ENCODE measurements around the gene ZNF205. TPM values are rescaled to one million over a fixed set of nuclear protein-coding genes. Genes with fewer than 3 reads are reported as not detected.
"Not testable (repeated sequence)": the region's sequence is repeated elsewhere in the genome, so short reads cannot be mapped to it uniquely, and the experiment has no call there.

Gene ZNF205
- total RNA-seq, result under 1 TPM; 0.35 to 0.36 TPM

GRCh38 chr16:3112058-3112880 is at the start of gene ZNF205:
Gene ZNF205, plus strand, starts transcription at chr16:3112586. Its CDS starts 845 bp downstream, at chr16:3113431.
- H3K27ac Mint-ChIP-seq, result no peak within 1 kb of the TSS
- H3K36me3 Mint-ChIP-seq, result no peaks in the 10 kb centered on the region
- no peak for DNase-seq
- no peaks in the 10 kb centered on the region for H3K27me3 Mint-ChIP-seq
- peaks cover under 1% of the 10 kb centered on the region for H3K4me1 Mint-ChIP-seq
- no peaks in the 10 kb centered on the region for H3K9me3 Mint-ChIP-seq
- H3K4me3 Mint-ChIP-seq, result peak within 1 kb of the TSS; percentile 30

GRCh38 chr16:3063625-3064386 is 48.6 kb upstream of the ZNF205 start:
- H3K4me3 Mint-ChIP-seq, result peak overlapping the region; percentile 100
- peak overlapping the region; percentile 100 for H3K27ac Mint-ChIP-seq
- H3K4me1 Mint-ChIP-seq, result peaks cover 39% of the 10 kb centered on the region
- H3K27me3 Mint-ChIP-seq, result no peaks in the 10 kb centered on the region
- H3K9me3 Mint-ChIP-seq, result no peaks in the 10 kb centered on the region
- no peak for DNase-seq
- H3K36me3 Mint-ChIP-seq, result peaks cover 35% of the 10 kb centered on the region

- peak; percentile 68 for DNase-seq
- Mint-ChIP-seq H3K27ac (peak within 1 kb of the TSS; percentile 100), H3K9me3 (no peaks in the 10 kb centered on the region), H3K4me3 (peak within 1 kb of the TSS; percentile 100), H3K27me3 (no peaks in the 10 kb centered on the region), H3K36me3 (peaks cover 47% of the 10 kb centered on the region), H3K4me1 (peaks cover 36% of the 10 kb centered on the region)
Observed at GRCh38 chr16:3065069-3065741, 47.2 kb upstream of the ZNF205 start, which contains the start of gene IL32. Gene IL32, plus strand, starts transcription at chr16:3065640. Its CDS starts 172 bp downstream, at chr16:3065812.

- H3K27ac Mint-ChIP-seq, result peak overlapping the region; percentile 100
- H3K4me1 Mint-ChIP-seq, result peaks cover 40% of the 10 kb centered on the region
- peak overlapping the region; percentile 100 for H3K4me3 Mint-ChIP-seq
- peaks cover 49% of the 10 kb centered on the region for H3K36me3 Mint-ChIP-seq
- H3K27me3 Mint-ChIP-seq, result no peaks in the 10 kb centered on the region
- H3K9me3 Mint-ChIP-seq, result no peaks in the 10 kb centered on the region
- peak; percentile 42 for DNase-seq
Observed at GRCh38 chr16:3065742-3066439, 46.5 kb upstream of the ZNF205 start.

- no peaks in the 10 kb centered on the region for H3K9me3 Mint-ChIP-seq
- peak overlapping the region; percentile 100 for H3K27ac Mint-ChIP-seq
- DNase-seq, result no peak
- no peaks in the 10 kb centered on the region for H3K27me3 Mint-ChIP-seq
- H3K4me3 Mint-ChIP-seq, result peak overlapping the region; percentile 100
- H3K4me1 Mint-ChIP-seq, result peaks cover 44% of the 10 kb centered on the region
- H3K36me3 Mint-ChIP-seq, result peaks cover 49% of the 10 kb centered on the region
Observed at GRCh38 chr16:3066440-3066748, 46.0 kb upstream of the ZNF205 start.

- Mint-ChIP-seq H3K36me3 (peaks cover 51% of the 10 kb centered on the region), H3K4me1 (peaks cover 51% of the 10 kb centered on the region), H3K27ac (peak overlapping the region; percentile 100), H3K27me3 (no peaks in the 10 kb centered on the region), H3K4me3 (peak overlapping the region; percentile 100), H3K9me3 (no peaks in the 10 kb centered on the region)
- DNase-seq, result no peak
Observed at GRCh38 chr16:3068487-3068886, 43.9 kb upstream of the ZNF205 start.

- DNase-seq, H3K27me3 Mint-ChIP-seq, H3K9me3 Mint-ChIP-seq: not testable (repeated sequence)
- peaks cover 53% of the 10 kb centered on the region for H3K4me1 Mint-ChIP-seq
- H3K27ac Mint-ChIP-seq, result peak overlapping the region; percentile 90
- peaks cover 51% of the 10 kb centered on the region for H3K36me3 Mint-ChIP-seq
- peak overlapping the region; percentile 15 for H3K4me3 Mint-ChIP-seq
Observed at GRCh38 chr16:3069146-3069545, 43.2 kb upstream of the ZNF205 start.

- Mint-ChIP-seq H3K27ac (peak overlapping the region; percentile 90), H3K9me3 (peaks cover 1% of the 10 kb centered on the region), H3K4me1 (peaks cover 60% of the 10 kb centered on the region), H3K27me3 (no peaks in the 10 kb centered on the region), H3K4me3 (no peak overlapping the region), H3K36me3 (peaks cover 53% of the 10 kb centered on the region)
- DNase-seq, result no peak
Observed at GRCh38 chr16:3070608-3071111, 41.7 kb upstream of the ZNF205 start.

- Mint-ChIP-seq H3K36me3 (peaks cover 43% of the 10 kb centered on the region), H3K27ac (peak overlapping the region; percentile 90), H3K4me1 (peaks cover 64% of the 10 kb centered on the region), H3K4me3 (peak overlapping the region; percentile 3), H3K27me3 (no peaks in the 10 kb centered on the region), H3K9me3 (peaks cover 1% of the 10 kb centered on the region)
- DNase-seq, result no peak
Observed at GRCh38 chr16:3071655-3072054, 40.7 kb upstream of the ZNF205 start.

GRCh38 chr16:3072148-3072547 is 40.2 kb upstream of the ZNF205 start:
- not testable (repeated sequence) for DNase-seq, H3K9me3 Mint-ChIP-seq, H3K27me3 Mint-ChIP-seq
- H3K27ac Mint-ChIP-seq, result peak overlapping the region; percentile 90
- H3K4me3 Mint-ChIP-seq, result peak overlapping the region; percentile 3
- H3K36me3 Mint-ChIP-seq, result peaks cover 40% of the 10 kb centered on the region
- peaks cover 69% of the 10 kb centered on the region for H3K4me1 Mint-ChIP-seq

GRCh38 chr16:3072576-3073263 is 39.7 kb upstream of the ZNF205 start:
- not testable (repeated sequence) for H3K4me3 Mint-ChIP-seq, H3K27me3 Mint-ChIP-seq, H3K9me3 Mint-ChIP-seq
- Mint-ChIP-seq H3K27ac (peak overlapping the region; percentile 99), H3K4me1 (peaks cover 70% of the 10 kb centered on the region), H3K36me3 (peaks cover 34% of the 10 kb centered on the region)
- DNase-seq, result peak; percentile 72

- Mint-ChIP-seq H3K9me3 (peaks cover 7% of the 10 kb centered on the region), H3K4me1 (peaks cover 66% of the 10 kb centered on the region), H3K4me3 (peak overlapping the region; percentile 22), H3K27ac (peak overlapping the region; percentile 99), H3K36me3 (peaks cover 29% of the 10 kb centered on the region), H3K27me3 (no peaks in the 10 kb centered on the region)
- DNase-seq, result no peak
Observed at GRCh38 chr16:3073448-3073847, 38.9 kb upstream of the ZNF205 start.

GRCh38 chr16:3074860-3075522 is 37.4 kb upstream of the ZNF205 start:
- peaks cover 12% of the 10 kb centered on the region for H3K9me3 Mint-ChIP-seq
- H3K27ac Mint-ChIP-seq, result peak overlapping the region; percentile 99
- no peaks in the 10 kb centered on the region for H3K27me3 Mint-ChIP-seq
- peak overlapping the region; percentile 75 for H3K4me3 Mint-ChIP-seq
- peaks cover 24% of the 10 kb centered on the region for H3K36me3 Mint-ChIP-seq
- peak; percentile 81 for DNase-seq
- H3K4me1 Mint-ChIP-seq, result peaks cover 66% of the 10 kb centered on the region

Measured in activated naive CD8-positive, alpha-beta T cell treated with anti-CD3 and anti-CD28 coated beads for 36 hours (primary cell).